T-helper 2 cell (primary cell): ENCODE results near the gene POTEH.
"Not testable (repeated sequence)": the region's sequence is repeated elsewhere in the genome, so short reads cannot be mapped to it uniquely, and the experiment has no call there.

Source experiments
- DNase-seq, 5 experiments: peaks; one replicate each; pipeline versions ENCODE4 v3.0.0 to v3.0.0-alpha.2; 2012 to 2022

POTEH gene

GRCh38 chr22:15738157-15738908 is 48.5 kb downstream of the POTEH start:
- DNase-seq = not testable (repeated sequence)

GRCh38 chr22:15738909-15739391 is 49.1 kb downstream of the POTEH start:
- DNase-seq = not testable (repeated sequence)

GRCh38 chr22:15747636-15748323 is 58.0 kb downstream of the POTEH start:
- not testable (repeated sequence) for DNase-seq

GRCh38 chr22:15749181-15749970 is 59.5 kb downstream of the POTEH start:
- not testable (repeated sequence) for DNase-seq

GRCh38 chr22:15759443-15760097 is 69.7 kb downstream of the POTEH start:
- not testable (repeated sequence) for DNase-seq

- not testable (repeated sequence) for DNase-seq
Observed at GRCh38 chr22:15760388-15761150, 70.7 kb downstream of the POTEH start.

GRCh38 chr22:15761151-15761777 is 71.4 kb downstream of the POTEH start:
- DNase-seq = not testable (repeated sequence)

GRCh38 chr22:15763559-15763958 is 73.7 kb downstream of the POTEH start:
- DNase-seq = not testable (repeated sequence)
